ENCODE data around the gene B4GALT6. TPM values are rescaled to one million over a fixed set of nuclear protein-coding genes. Genes with fewer than 3 reads are reported as not detected.
A peak's percentile ranks its signal among the peaks of the same experiment; 100 is the strongest.

Gene B4GALT6
- total and polyA plus RNA-seq, 2 of the 13 experiments (the other 11 are each of a cell fraction or from before 2014, with no cell fraction given): 1.9 to 3.3 TPM

GRCh38 chr18:31587529-31587928, 96.9 kb downstream of the B4GALT6 start (continued):
- TF ChIP-seq ZNF543 (CRISPR knock-in tag; IDR thresholded peaks at IDR 0.05): 0 out of 2 replicates have a peak, but pooled peaks have one; percentile 38
- peak; percentile 93 for TF ChIP-seq NR2F2 (IDR thresholded peaks at IDR 0.05; ENCODE audit: borderline replicate concordance, low read depth)
- TF ChIP-seq ATF3 (CRISPR knock-in tag; IDR thresholded peaks at IDR 0.05): 0 out of 2 replicates have a peak, but pooled peaks have one; percentile 45
- TF ChIP-seq ZBTB2 (CRISPR knock-in tag; IDR thresholded peaks at IDR 0.05; ENCODE audit: low read depth): no peak
- peak; percentile 93 for TF ChIP-seq HDAC2 (CRISPR knock-in tag; IDR thresholded peaks at IDR 0.05)
- peak; percentile 92 for TF ChIP-seq ZNF609 (CRISPR knock-in tag; IDR thresholded peaks at IDR 0.05; ENCODE audit: borderline replicate concordance)
- TF ChIP-seq ZBTB7B (CRISPR knock-in tag; IDR thresholded peaks at IDR 0.05): peak; percentile 39; the same call in 1 of the 2 replicates
- no peak for TF ChIP-seq SOX6 (IDR thresholded peaks at IDR 0.05)
- TF ChIP-seq SOX6 (CRISPR knock-in tag; IDR thresholded peaks at IDR 0.05): peak; percentile 75
- TF ChIP-seq SP1 (IDR thresholded peaks at IDR 0.05): no peak
- no peak for TF ChIP-seq SP1 (CRISPR knock-in tag; IDR thresholded peaks at IDR 0.05)
- TF ChIP-seq BCL6 (CRISPR knock-in tag; IDR thresholded peaks at IDR 0.05): peak; percentile 92
- peak; percentile 90 for TF ChIP-seq MIXL1 (CRISPR knock-in tag; IDR thresholded peaks at IDR 0.05)
- peak; percentile 69; the same call in 1 of the 2 replicates for TF ChIP-seq NR2C2 (CRISPR knock-in tag; IDR thresholded peaks at IDR 0.05; ENCODE audit: borderline replicate concordance)
- no peak for TF ChIP-seq ZNF44 (CRISPR knock-in tag; IDR thresholded peaks at IDR 0.05)
- peak; percentile 88 for TF ChIP-seq PAXIP1 (CRISPR knock-in tag; conservative IDR thresholded peaks at IDR 0.05)
- no peak for TF ChIP-seq RFX3 (CRISPR knock-in tag; IDR thresholded peaks at IDR 0.05)
- peak; percentile 75 for TF ChIP-seq GFI1 (CRISPR knock-in tag; IDR thresholded peaks at IDR 0.05; ENCODE audit: borderline replicate concordance)
- peak; percentile 90 for TF ChIP-seq HNF4A (CRISPR knock-in tag; IDR thresholded peaks at IDR 0.05)
- peak; percentile 55; the same call in 1 of the 2 replicates for TF ChIP-seq MIER2 (CRISPR knock-in tag; IDR thresholded peaks at IDR 0.05)
- TF ChIP-seq RFXANK (CRISPR knock-in tag; IDR thresholded peaks at IDR 0.05): no peak
- peak; percentile 69 for TF ChIP-seq ZMYM4 (CRISPR knock-in tag; IDR thresholded peaks at IDR 0.05)
- TF ChIP-seq ZNF775 (CRISPR knock-in tag; IDR thresholded peaks at IDR 0.05; ENCODE audit: borderline replicate concordance): no peak
- peak; percentile 34; the same call in 1 of the 2 replicates for TF ChIP-seq FOXK1 (CRISPR knock-in tag; IDR thresholded peaks at IDR 0.05; ENCODE audit: borderline replicate concordance, low read depth)

Data from HepG2 (cell line).